DMS79 (cell line): ENCODE results near the gene BOD1L1.

Source experiments
- DNase-seq: peaks from one replicate; lab custom pipeline; 2025; lab: John Stamatoyannopoulos, UW

BOD1L1 gene

GRCh38 chr4:13539047-13539618 lies 88.4 kb downstream of the BOD1L1 start:
- DNase-seq, result no peak

- no peak for DNase-seq
Measured at GRCh38 chr4:13538427-13538973, 89.0 kb downstream of the BOD1L1 start.

GRCh38 chr4:13537832-13538177 lies 89.7 kb downstream of the BOD1L1 start:
- no peak for DNase-seq

- no peak for DNase-seq
Measured at GRCh38 chr4:13537011-13537831, 90.3 kb downstream of the BOD1L1 start.

- DNase-seq, result no peak
Measured at GRCh38 chr4:13536607-13537006, 90.9 kb downstream of the BOD1L1 start.

GRCh38 chr4:13535708-13536361 lies 91.7 kb downstream of the BOD1L1 start:
- no peak for DNase-seq

- DNase-seq, result no peak
Measured at GRCh38 chr4:13535118-13535517, 92.4 kb downstream of the BOD1L1 start.

GRCh38 chr4:13534344-13535063 lies 93.0 kb downstream of the BOD1L1 start:
- no peak for DNase-seq

- DNase-seq, result no peak
Measured at GRCh38 chr4:13533670-13534343, 93.7 kb downstream of the BOD1L1 start.

- DNase-seq, result no peak
Measured at GRCh38 chr4:13531625-13531998, 95.9 kb downstream of the BOD1L1 start.

GRCh38 chr4:13530823-13531624 lies 96.5 kb downstream of the BOD1L1 start:
- DNase-seq, result no peak

GRCh38 chr4:13529128-13529919 lies 98.2 kb downstream of the BOD1L1 start:
- DNase-seq, result no peak

GRCh38 chr4:13528821-13529127 lies 98.8 kb downstream of the BOD1L1 start:
- no peak for DNase-seq

- DNase-seq, result no peak
Measured at GRCh38 chr4:13527981-13528820, 99.3 kb downstream of the BOD1L1 start.

- DNase-seq, result no peak
Measured at GRCh38 chr4:13527192-13527980, 100.1 kb downstream of the BOD1L1 start.

GRCh38 chr4:13526658-13527057 lies 100.9 kb downstream of the BOD1L1 start:
- DNase-seq, result no peak

GRCh38 chr4:13525606-13526281 lies 101.8 kb downstream of the BOD1L1 start:
- no peak for DNase-seq
